ENCODE measurements around the gene SMDT1. TPM values are rescaled to one million over a fixed set of nuclear protein-coding genes. Genes with fewer than 3 reads are reported as not detected.
A peak's percentile ranks its signal among the peaks of the same experiment; 100 is the strongest.
"Not testable (repeated sequence)": the region's sequence is repeated elsewhere in the genome, so short reads cannot be mapped to it uniquely, and the experiment has no call there.

The SMDT1 gene
- total RNA-seq, 1 donor from 2014 or later = 8.0 TPM

GRCh38 chr22:42108848-42109247, 29.3 kb downstream of the SMDT1 start:
- DNase-seq (ENCODE audit: low read depth in 2 of 2) = no peak

DNA sequence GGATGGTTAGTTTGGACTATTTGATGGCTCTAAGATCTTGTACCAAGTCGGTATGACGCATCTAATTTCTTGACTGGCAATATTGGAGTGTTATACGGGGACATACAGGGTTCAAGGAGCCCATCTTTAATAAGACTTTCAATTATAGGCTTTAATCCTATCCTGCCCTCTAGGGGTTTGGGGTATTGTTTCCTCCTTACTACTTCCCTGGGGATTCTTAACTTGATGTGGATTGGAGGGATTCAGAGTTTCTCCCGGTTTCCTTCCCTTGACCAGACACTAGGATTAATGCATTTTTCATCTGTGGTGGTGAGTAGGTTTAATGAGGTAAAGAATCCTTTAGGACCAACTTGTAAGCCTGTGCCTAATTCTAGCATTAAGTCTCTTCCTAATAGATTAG, 32.3 kb downstream of the SMDT1 start:
- DNase-seq (ENCODE audit: low read depth in 2 of 2) = no peak

- peak in 1 of 2 donors; percentile 47 for DNase-seq (ENCODE audit: low read depth in 2 of 2)
Observed at GRCh38 chr22:42112793-42113192, 33.3 kb downstream of the SMDT1 start.

DNA sequence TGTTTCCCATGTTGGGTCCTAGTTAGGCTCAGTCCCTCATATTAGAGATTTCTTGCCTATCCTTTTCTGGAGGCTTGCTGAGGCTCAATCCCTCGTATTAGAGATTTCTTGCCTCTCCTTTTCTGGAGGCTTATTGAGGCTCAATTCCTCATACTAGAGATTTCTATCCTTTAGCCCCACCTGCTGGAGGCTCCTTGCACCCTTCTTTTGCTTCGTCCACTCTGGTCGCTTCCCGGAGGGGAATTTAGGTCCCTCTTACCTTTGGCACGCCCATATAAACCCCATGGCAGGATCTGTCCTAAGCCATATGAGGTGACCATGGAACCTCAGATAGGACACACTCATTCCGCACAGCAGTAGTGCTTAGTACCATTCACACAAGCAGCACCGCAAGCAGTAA, 35.2 kb downstream of the SMDT1 start:
- peak in 1 of 2 donors; percentile 41 for DNase-seq (ENCODE audit: low read depth in 2 of 2)

DNA sequence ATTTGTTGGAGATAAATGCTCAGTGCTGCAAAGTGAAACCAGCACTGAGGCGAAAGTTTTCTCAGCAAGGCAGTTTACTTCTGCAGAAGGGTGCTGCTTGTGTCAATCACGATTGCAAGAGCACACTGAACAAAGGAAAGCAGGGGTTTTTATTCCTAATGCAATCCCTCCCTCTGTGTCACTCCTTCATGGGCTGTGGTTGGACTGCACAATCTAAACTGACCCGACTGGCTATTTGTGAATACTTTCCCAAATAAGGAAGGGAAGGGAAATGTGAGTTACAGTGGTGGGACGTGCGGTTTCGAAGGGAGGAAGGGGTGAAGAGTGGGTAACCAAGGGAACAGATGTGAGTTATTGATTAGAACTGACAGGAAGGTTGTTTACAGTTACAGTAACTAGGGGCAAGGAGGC, 35.9 kb downstream of the SMDT1 start:
- DNase-seq (ENCODE audit: low read depth in 2 of 2) = not testable (repeated sequence)

- peak in 1 of 2 donors; percentile 12 for DNase-seq (ENCODE audit: low read depth in 2 of 2)
Observed at GRCh38 chr22:42116848-42117424, 37.4 kb downstream of the SMDT1 start.

DNA sequence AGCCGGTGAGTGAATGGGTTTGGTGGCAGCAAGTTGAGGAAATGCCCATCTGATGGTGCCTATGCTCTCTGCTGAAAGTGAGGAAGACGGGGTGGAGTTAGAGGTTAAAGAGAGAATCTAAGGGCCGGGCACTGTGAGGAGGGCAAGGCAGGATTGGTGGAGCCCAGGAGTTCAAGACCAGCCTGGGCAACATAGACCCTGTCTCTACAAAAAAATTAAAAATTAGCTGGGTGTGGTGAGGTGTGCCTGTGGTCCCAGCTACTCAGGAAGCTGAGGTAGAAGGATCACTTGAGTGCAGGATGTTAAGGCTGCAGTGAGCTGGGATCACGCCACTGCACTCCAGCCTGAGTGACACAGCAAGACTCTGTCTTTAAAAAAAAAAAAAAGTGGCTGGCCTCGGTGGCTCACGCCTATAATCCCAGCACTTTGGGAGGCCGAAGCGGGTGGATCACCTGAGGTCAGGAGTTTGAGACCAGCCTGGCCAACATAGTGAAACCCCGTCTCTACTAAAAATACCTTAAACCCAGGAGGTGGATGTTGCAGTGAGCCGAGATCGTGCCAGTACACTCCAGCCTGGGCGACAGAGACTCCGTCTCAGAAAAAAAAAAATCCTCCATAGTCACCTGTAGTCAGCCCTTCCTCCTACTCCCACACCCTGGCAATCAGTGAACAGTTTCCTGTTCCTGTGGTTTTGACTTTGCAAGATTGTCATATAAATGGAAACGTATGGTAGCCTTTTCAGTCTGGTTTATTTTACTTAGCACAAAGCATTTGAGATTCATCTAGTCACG, 40.9 kb downstream of the SMDT1 start:
- not testable (repeated sequence) for DNase-seq (ENCODE audit: low read depth in 2 of 2)

DNA sequence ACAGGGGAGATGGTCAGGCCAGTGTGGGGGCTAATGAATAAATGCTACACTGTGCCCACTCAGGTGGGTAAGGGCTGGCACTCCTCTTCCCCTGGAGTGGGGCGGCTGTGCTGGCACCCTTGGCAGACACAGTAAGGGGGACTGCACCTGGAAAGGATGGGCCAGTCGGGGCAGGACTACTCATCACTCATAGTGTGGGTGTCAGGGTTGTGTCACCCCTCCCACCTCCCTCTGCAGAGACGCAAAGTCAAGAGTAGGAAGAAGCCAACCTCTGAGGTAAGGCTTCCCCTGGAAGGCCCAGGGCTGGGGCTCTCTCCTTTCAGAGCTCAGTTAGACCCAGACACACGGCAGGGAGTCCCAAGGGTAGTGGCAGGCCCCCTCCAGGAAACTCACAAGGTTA, 44.0 kb downstream of the SMDT1 start:
- not testable (repeated sequence) for DNase-seq (ENCODE audit: low read depth in 2 of 2)

DNA sequence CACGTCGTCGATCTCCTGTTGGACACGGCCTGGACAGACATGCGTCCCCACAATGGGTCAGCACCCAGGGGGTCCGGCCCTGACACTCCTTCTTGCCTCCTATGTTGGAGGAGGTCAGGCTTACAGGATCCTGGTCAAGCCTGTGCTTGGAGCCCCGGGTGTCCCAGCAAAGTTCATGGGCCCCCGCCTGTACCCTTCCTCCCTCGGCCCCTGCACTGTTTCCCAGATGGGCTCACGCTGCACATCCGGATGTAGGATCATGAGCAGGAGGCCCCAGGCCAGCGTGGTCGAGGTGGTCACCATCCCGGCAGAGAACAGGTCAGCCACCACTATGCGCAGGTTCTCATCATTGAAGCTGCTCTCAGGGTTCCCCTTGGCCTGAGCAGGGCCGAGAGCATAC, 48.1 kb downstream of the SMDT1 start:
- DNase-seq (ENCODE audit: low read depth in 2 of 2) = no peak

DNA sequence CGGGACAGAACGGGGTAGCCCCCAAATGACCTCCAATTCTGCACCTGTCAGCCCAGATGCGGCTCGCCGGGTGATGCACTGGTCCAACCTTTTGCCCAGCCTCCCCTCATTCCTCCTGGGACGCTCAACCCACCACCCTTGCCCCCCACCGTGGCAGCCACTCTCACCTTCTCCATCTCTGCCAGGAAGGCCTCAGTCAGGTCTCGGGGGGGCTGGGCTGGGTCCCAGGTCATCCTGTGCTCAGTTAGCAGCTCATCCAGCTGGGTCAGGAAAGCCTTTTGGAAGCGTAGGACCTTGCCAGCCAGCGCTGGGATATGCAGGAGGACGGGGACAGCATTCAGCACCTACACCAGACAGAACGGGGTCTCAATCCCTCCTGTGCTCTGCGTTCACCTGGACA, 48.5 kb downstream of the SMDT1 start:
- not testable (repeated sequence) for DNase-seq (ENCODE audit: low read depth in 2 of 2)

DNA sequence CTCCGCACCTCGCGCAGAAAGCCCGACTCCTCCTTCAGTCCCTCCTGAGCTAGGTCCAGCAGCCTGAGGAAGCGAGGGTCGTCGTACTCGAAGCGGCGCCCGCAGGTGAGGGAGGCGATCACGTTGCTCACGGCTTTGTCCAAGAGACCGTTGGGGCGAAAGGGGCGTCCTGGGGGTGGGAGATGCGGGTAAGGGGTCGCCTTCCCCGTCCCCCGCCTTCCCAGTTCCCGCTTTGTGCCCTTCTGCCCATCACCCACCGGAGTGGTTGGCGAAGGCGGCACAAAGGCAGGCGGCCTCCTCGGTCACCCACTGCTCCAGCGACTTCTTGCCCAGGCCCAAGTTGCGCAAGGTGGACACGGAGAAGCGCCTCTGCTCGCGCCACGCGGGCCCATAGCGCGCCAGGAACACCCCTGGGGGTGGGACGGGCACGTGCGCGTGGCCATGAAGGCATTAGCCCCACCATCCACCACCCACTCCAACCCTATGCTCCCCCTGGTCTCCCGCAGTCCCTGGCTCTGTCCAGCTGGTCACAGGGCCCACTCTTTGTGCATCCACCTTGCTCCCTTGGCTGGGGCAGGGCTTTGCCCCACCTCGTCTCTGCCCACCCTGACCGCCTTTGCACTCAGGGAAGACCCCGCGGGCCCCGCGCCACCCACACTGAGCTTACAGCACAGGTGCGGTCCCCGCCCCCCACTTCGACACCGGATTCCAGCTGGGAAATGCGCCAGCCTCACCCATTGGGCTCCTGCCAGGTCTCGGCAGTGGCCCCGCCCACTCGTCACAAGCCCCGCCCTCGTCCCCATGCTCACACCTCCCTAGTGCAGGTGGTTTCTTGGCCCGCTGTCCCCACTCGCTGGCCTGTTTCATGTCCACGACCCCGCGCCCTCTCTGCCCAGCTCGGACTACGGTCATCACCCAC, 49.5 kb downstream of the SMDT1 start:
- not testable (repeated sequence) for DNase-seq (ENCODE audit: low read depth in 2 of 2)

GRCh38 chr22:42130182-42130581, 50.7 kb downstream of the SMDT1 start:
- not testable (repeated sequence) for DNase-seq (ENCODE audit: low read depth in 2 of 2)

GRCh38 chr22:42130639-42131431, 51.3 kb downstream of the SMDT1 start, which contains the start of gene CYP2D6:
Gene CYP2D6 (minus strand): TSS chr22:42130810. CDS start chr22:42130791, 19 bp downstream.
- not testable (repeated sequence) for DNase-seq (ENCODE audit: low read depth in 2 of 2)

DNA sequence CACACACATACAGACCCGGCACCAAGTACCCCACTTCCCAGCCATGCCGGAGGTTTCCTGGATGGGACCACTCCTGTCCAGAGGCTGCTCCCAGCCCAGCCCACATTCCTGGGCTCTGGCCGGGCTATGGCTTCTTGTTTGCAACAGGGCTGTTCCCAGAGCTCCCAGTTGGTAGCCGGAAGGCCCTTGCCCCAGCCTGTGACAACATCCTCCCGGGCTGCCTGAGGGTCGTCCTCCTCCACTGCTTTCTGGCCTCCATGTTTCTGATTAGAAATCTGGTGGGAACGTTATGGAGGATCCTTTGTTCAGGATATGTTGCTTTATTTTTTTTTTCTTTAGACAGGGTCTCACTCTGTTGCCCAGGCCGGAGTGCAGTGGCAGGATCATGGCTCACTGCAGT, 52.1 kb downstream of the SMDT1 start:
- DNase-seq (ENCODE audit: low read depth in 2 of 2) = no peak

DNA sequence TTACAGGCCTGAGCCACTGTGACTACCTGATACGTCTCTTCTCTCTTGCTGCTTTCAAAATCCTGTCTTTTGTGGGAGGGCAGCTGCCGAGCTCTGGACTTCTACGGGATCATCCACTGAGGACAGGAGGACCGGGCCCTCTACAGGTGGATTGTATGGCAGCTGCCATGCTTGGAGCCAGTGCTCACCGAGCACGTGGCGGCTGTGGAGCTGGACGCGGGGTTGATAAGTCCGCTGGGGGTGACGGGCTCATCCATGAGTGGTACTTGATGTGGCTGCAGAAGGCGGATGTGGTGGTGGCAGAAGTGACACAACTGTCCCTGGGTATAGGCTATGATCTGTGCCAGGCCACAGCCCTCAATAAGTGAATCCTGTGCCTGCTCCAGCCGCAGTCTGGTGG, 53.0 kb downstream of the SMDT1 start:
- DNase-seq (ENCODE audit: low read depth in 2 of 2) = no peak

Other genes with a start within 250 kb of the SMDT1 start
- 41.0 and 68.7 TPM in 2 replicates for gene SREBF2, start 246.6 kb upstream of the SMDT1 start, total RNA-seq
- not detected in 2 replicates for gene SHISA8, start 164.6 kb upstream of the SMDT1 start, total RNA-seq
- gene TNFRSF13C, start 152.9 kb upstream of the SMDT1 start, total RNA-seq = under 0.01 TPM in 2 replicates
- 14.4 and 30.0 TPM in 2 replicates for gene CENPM, start 132.5 kb upstream of the SMDT1 start, total RNA-seq
- under 0.01 TPM in 2 replicates for gene SEPTIN3, start 110.3 kb upstream of the SMDT1 start, total RNA-seq
- not detected in 2 replicates for gene WBP2NL, start 80.9 kb upstream of the SMDT1 start, total RNA-seq
- gene NAGA, start 8.9 kb upstream of the SMDT1 start, total RNA-seq = 21.7 TPM in 2 replicates
- gene PHETA2, start 5.5 kb upstream of the SMDT1 start, total RNA-seq = 13.4 and 31.1 TPM in 2 replicates
- gene NDUFA6, start 11.1 kb downstream of the SMDT1 start, total RNA-seq = 35.7 and 45.6 TPM in 2 replicates
- 0.13 TPM in 2 replicates for gene CYP2D6, start 51.1 kb downstream of the SMDT1 start, total RNA-seq
- gene TCF20, start 191.0 kb downstream of the SMDT1 start, total RNA-seq = 15.1 and 18.2 TPM in 2 replicates